H9 (cell line): ENCODE results near the gene CCIN. TPM values are rescaled to one million over a fixed set of nuclear protein-coding genes. Genes with fewer than 3 reads are reported as not detected.

Experiments used
- DNase-seq: peaks from one replicate; pipeline ENCODE4 v3.0.0-alpha.2; 2017
- H2AFZ ChIP-seq: one replicate; pipeline ENCODE4 v1.6.1; 2013; ENCODE audit warnings: mild to moderate bottlenecking, low read length, control low read depth, moderate library complexity
- H2AK5ac ChIP-seq: 2 replicates; pipeline ENCODE4 v1.6.1; 2013; ENCODE audit warnings: low read length, control low read depth, mixed read lengths; ENCODE audit not compliant: insufficient read length
- H2BK120ac ChIP-seq: one replicate; pipeline ENCODE4 v1.6.1; 2013; ENCODE audit warnings: low read depth, mild to moderate bottlenecking, low read length, control low read depth, inconsistent platforms; ENCODE audit not compliant: poor library complexity, severe bottlenecking
- H2BK12ac ChIP-seq: 2 replicates; pipeline ENCODE4 v1.6.1; 2013; ENCODE audit warnings: low read length, control low read depth, mixed read lengths, low read depth; ENCODE audit not compliant: insufficient read length
- H2BK15ac ChIP-seq: 2 replicates; pipeline ENCODE4 v1.6.1; 2013; ENCODE audit warnings: low read depth, low read length, control low read depth
- H2BK20ac ChIP-seq: one replicate; pipeline ENCODE4 v1.6.1; 2013; ENCODE audit warnings: low read depth, mild to moderate bottlenecking, low read length, control low read depth, inconsistent platforms; ENCODE audit not compliant: poor library complexity, severe bottlenecking
- H2BK5ac ChIP-seq: 2 replicates; pipeline ENCODE4 v1.6.1; 2013; ENCODE audit warnings: low read length, control low read depth, mixed read lengths; ENCODE audit not compliant: insufficient read length
- H3K14ac ChIP-seq: 2 replicates; pipeline ENCODE4 v1.6.1; 2013; ENCODE audit warnings: low read length, control low read depth; ENCODE audit not compliant: insufficient read depth
- H3K18ac ChIP-seq: 2 replicates; pipeline ENCODE4 v1.6.1; 2013; ENCODE audit warnings: low read depth, mild to moderate bottlenecking, mixed read lengths, low read length, control low read depth; ENCODE audit not compliant: insufficient read length
- H3K23ac ChIP-seq: 2 replicates; pipeline ENCODE4 v1.6.1; 2013; ENCODE audit warnings: low read length, control low read depth, mixed read lengths, low read depth; ENCODE audit not compliant: insufficient read length
- H3K23me2 ChIP-seq: 2 replicates; pipeline ENCODE4 v1.6.1; 2013; ENCODE audit warnings: low read depth, mild to moderate bottlenecking, mixed read lengths, low read length, control low read depth; ENCODE audit not compliant: insufficient read length, poor library complexity, severe bottlenecking
- H3K27ac ChIP-seq: 2 replicates; pipeline ENCODE4 v1.5.1; 2013; ENCODE audit warnings: low read length, control low read depth, mixed read lengths, low read depth; ENCODE audit not compliant: insufficient read length
- H3K27me3 ChIP-seq: 2 replicates; pipeline ENCODE4 v1.6.1; 2013; ENCODE audit warnings: low read length, control low read depth, inconsistent platforms; ENCODE audit not compliant: insufficient read depth
- H3K4ac ChIP-seq: 2 replicates; pipeline ENCODE4 v1.6.1; 2013; ENCODE audit warnings: low read depth, mild to moderate bottlenecking, control low read depth, inconsistent platforms, low read length, moderate library complexity
- H3K4me1 ChIP-seq: 2 replicates; pipeline ENCODE4 v1.6.1; 2013; ENCODE audit warnings: low read length, control low read depth, inconsistent platforms; ENCODE audit not compliant: insufficient read depth
- H3K4me2 ChIP-seq: 2 replicates; pipeline ENCODE4 v1.6.1; 2013; ENCODE audit warnings: low read length, control low read depth, mixed read lengths; ENCODE audit not compliant: insufficient read length, insufficient read depth
- H3K56ac ChIP-seq: 2 replicates; pipeline ENCODE4 v1.6.1; 2013; ENCODE audit warnings: low read depth, mild to moderate bottlenecking, mixed read lengths, low read length, control low read depth; ENCODE audit not compliant: insufficient read length
- H3K79me1 ChIP-seq: 2 replicates; pipeline ENCODE4 v1.6.1; 2013; ENCODE audit warnings: low read depth, mild to moderate bottlenecking, moderate library complexity, low read length, control low read depth, inconsistent platforms; ENCODE audit not compliant: insufficient read depth, poor library complexity, severe bottlenecking
- H3K79me2 ChIP-seq: 2 replicates; pipeline ENCODE4 v1.6.1; 2013; ENCODE audit warnings: low read length, control low read depth, inconsistent platforms; ENCODE audit not compliant: insufficient read depth
- H3K9ac ChIP-seq: 2 replicates; pipeline ENCODE4 v1.6.1; 2013; ENCODE audit warnings: low read length, control low read depth, mixed read lengths; ENCODE audit not compliant: insufficient read length; ENCODE audit errors: extremely low read depth
- H3K9me3 ChIP-seq: one replicate; pipeline ENCODE4 v1.6.1; 2013; ENCODE audit warnings: low read depth, low read length, inconsistent platforms; ENCODE audit not compliant: control insufficient read depth
- H3T11ph ChIP-seq: one replicate; pipeline ENCODE4 v1.6.1; 2013; ENCODE audit warnings: mild to moderate bottlenecking, low read length, control low read depth, inconsistent platforms
- H4K20me1 ChIP-seq: one replicate; pipeline ENCODE4 v1.6.1; 2013; ENCODE audit not compliant: control insufficient read depth, insufficient read length, insufficient read depth
- H4K5ac ChIP-seq: 2 replicates; pipeline ENCODE4 v1.6.1; 2013; ENCODE audit warnings: low read depth, mild to moderate bottlenecking, mixed read lengths, low read length, control low read depth; ENCODE audit not compliant: insufficient read length
- H4K8ac ChIP-seq: replicated peaks from 2 replicates; pipeline ENCODE4 v1.6.1; 2013; ENCODE audit warnings: low read length, control low read depth, mixed read lengths, low read depth; ENCODE audit not compliant: insufficient read length
- H4K91ac ChIP-seq: 2 replicates; pipeline ENCODE4 v1.6.1; 2013; ENCODE audit warnings: low read depth, mild to moderate bottlenecking, moderate library complexity, mixed read lengths, low read length, control low read depth; ENCODE audit not compliant: insufficient read length
- H3K27ac Mint-ChIP-seq, 3 experiments: 2 replicates in 2 of 3; 3 replicates in 1 of 3; pipeline ENCODE4 v1.8.0; 2020 to 2021; ENCODE audit warnings: mixed read lengths in 3 of 3, mild to moderate bottlenecking in 1 of 3, moderate library complexity in 1 of 3
- H3K27me3 Mint-ChIP-seq: 2 replicates; pipeline ENCODE4 v1.8.0; 2021; ENCODE audit warnings: low read depth, mild to moderate bottlenecking, moderate library complexity, mixed read lengths
- H3K36me3 Mint-ChIP-seq, 3 experiments: 2 replicates in 2 of 3; 3 replicates in 1 of 3; pipeline ENCODE4 v1.8.0; 2020 to 2021; ENCODE audit warnings: low read depth in 3 of 3, mixed read lengths in 3 of 3; ENCODE audit not compliant: insufficient read depth in 1 of 3
- H3K4me1 Mint-ChIP-seq, 2 experiments: 2 replicates each; pipeline ENCODE4 v1.8.0; 2020; ENCODE audit warnings: mixed read lengths in 2 of 2
- H3K4me3 Mint-ChIP-seq, 2 experiments: 2 replicates in 1 of 2; 3 replicates in 1 of 2; pipeline ENCODE4 v1.8.0; 2020 to 2021; ENCODE audit warnings: mild to moderate bottlenecking in 2 of 2, mixed read lengths in 2 of 2, moderate library complexity in 1 of 2
- H3K9me3 Mint-ChIP-seq, 2 experiments: 2 replicates in 1 of 2; 3 replicates in 1 of 2; pipeline ENCODE4 v1.8.0; 2020; ENCODE audit warnings: mild to moderate bottlenecking in 2 of 2, mixed read lengths in 2 of 2, moderate library complexity in 1 of 2
- CTCF ChIP-seq: fragments of 200-600 bp; sonication (generic); conservative IDR thresholded peaks from 3 replicates; pipeline ENCODE4 v1.8.0; 2021; ENCODE audit warnings: antibody characterized with exemption, mild to moderate bottlenecking
- WGBS: extraction: QIAGEN DNeasy Blood & Tissue Kit; methylation state at CpG from one replicate; pipeline ENCODE4 v1.1.7; 2013; ENCODE audit warnings: missing lambda C conversion rate, low lambda C conversion rate, mixed read lengths; ENCODE audit not compliant: insufficient read length; ENCODE audit errors: extremely low coverage; 5-methylcytosine and 5-hydroxymethylcytosine counted together
- total RNA-seq: library from RNA; stranded (reverse); gene quantifications from 2 replicates; pipeline ENCODE4 v1.2.1, GENCODE V29; 2021

CCIN gene
- total RNA-seq, 1 experiment from 2014 or later = not detected

DNA sequence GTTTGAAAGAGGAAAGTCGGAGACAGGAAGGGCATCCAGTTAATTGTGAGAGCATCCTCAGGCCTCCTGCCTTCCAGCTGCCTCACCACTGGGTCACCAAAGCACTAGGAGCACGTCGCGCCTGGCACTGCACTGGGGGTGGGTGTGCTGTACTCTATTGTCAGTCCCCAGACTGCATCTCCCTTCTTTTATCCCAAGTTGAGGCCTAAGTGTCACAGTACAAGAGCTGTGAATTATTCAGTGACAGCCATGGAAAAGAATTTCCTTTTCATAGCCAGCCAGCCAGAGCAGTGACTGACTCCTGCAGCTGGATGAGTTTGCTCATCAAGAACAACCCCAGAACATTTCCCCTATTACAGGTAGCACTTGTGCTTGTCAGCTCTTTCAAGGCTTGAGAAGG lies 37.8 kb downstream of the CCIN start:
- Histone ChIP-seq H2BK15ac (no peak overlapping the region), H3K9ac (no peak overlapping the region), H3K4me1 (no peaks in the 10 kb centered on the region), H2BK12ac (no peak overlapping the region), H3K79me2 (peaks cover 9% of the 10 kb centered on the region; the same call in 1 of the 2 replicates), H3K23me2 (no peaks in the 10 kb centered on the region), H2AK5ac (no peak overlapping the region), H2BK120ac (no peak overlapping the region), H3K27ac (no peak overlapping the region), H3K23ac (no peak overlapping the region), H4K20me1 (no peaks in the 10 kb centered on the region), H2BK5ac (no peak overlapping the region), H3K79me1 (no peaks in the 10 kb centered on the region), H3K4me2 (no peak overlapping the region), H2BK20ac (no peak overlapping the region), H3K4ac (no peak overlapping the region), H3K56ac (no peak overlapping the region), H2AFZ (no peak overlapping the region), H4K91ac (no peak overlapping the region), H3K14ac (no peak overlapping the region), H3T11ph (no peak overlapping the region), H3K9me3 (no peaks in the 10 kb centered on the region), H3K18ac (no peak overlapping the region), H4K8ac (no peak overlapping the region), H3K27me3 (no peaks in the 10 kb centered on the region), H4K5ac (no peak overlapping the region)
- Mint-ChIP-seq H3K4me3 (no peak overlapping the region), H3K4me1 (no peaks in the 10 kb centered on the region), H3K27me3 (no peaks in the 10 kb centered on the region), H3K9me3 (no peaks in the 10 kb centered on the region), H3K27ac (peak overlapping the region in 2 of 3 experiments; percentile 6 to 85; a peak in 1 of 7 replicates), H3K36me3 (peaks cover 69 to 98% (median 94%) of the 10 kb centered on the region in 3 experiments; a peak in 6 of 7 replicates)
- no peak for DNase-seq
- WGBS = no CpG with 5 or more reads among the region's 4 CpGs
- TF ChIP-seq CTCF = no peak
